Epithelial cell of proximal tubule (primary cell): ENCODE data around the gene RAF1. TPM values are rescaled to one million over a fixed set of nuclear protein-coding genes. Genes with fewer than 3 reads are reported as not detected.

Experiments used
- DNase-seq: peaks from one replicate; pipeline ENCODE4 v3.0.0-alpha.2; 2011; ENCODE audit warnings: low read depth
- H3K4me3 ChIP-seq: 2 replicates; pipeline ENCODE4 v1.5.1; 2011; ENCODE audit warnings: low read depth, mild to moderate bottlenecking, low read length
- CTCF ChIP-seq: conservative IDR thresholded peaks from 2 replicates; pipeline ENCODE4 v1.5.1; 2012; ENCODE audit warnings: low read depth, mild to moderate bottlenecking, low read length
- total RNA-seq: library from RNA; depleted of rRNA; stranded (reverse); fragments of >200 nt; gene quantifications from 2 replicates; pipeline ENCODE4 v1.2.3, GENCODE V29; 2015

Gene RAF1
- total RNA-seq, 1 donor from 2014 or later, result 63.4 TPM

- DNase-seq, result no peak
- no peak overlapping the region for H3K4me3 ChIP-seq
- TF ChIP-seq CTCF, result no peak
Observed at GRCh38 chr3:12561397-12561796, 102.5 kb downstream of the RAF1 start.

- TF ChIP-seq CTCF, result no peak
- DNase-seq, result no peak
- H3K4me3 ChIP-seq, result no peak overlapping the region
Observed at GRCh38 chr3:12560505-12561190, 103.3 kb downstream of the RAF1 start.

GRCh38 chr3:12559520-12559919 lies 104.4 kb downstream of the RAF1 start:
- no peak overlapping the region for H3K4me3 ChIP-seq
- TF ChIP-seq CTCF, result no peak
- no peak for DNase-seq

GRCh38 chr3:12558706-12559105 lies 105.2 kb downstream of the RAF1 start:
- DNase-seq, result no peak
- TF ChIP-seq CTCF, result no peak
- H3K4me3 ChIP-seq, result peak overlapping the region; percentile 98

GRCh38 chr3:12557473-12558100 lies 106.3 kb downstream of the RAF1 start:
- no peak for TF ChIP-seq CTCF
- no peak for DNase-seq

GRCh38 chr3:12556690-12557472 lies 107.0 kb downstream of the RAF1 start, which contains the start of gene MKRN2:
Gene MKRN2 (plus strand): TSS chr3:12557087. CDS start chr3:12557151, 64 bp downstream.
- TF ChIP-seq CTCF, result no peak
- DNase-seq, result no peak
- H3K4me3 ChIP-seq, result peak within 1 kb of the TSS; percentile 98

More at GRCh38 chr3:12557473-12558100, 106.3 kb downstream of the RAF1 start:
- peak overlapping the region; percentile 98 for H3K4me3 ChIP-seq
